ENCODE results near the gene DDC.
"Not testable (repeated sequence)": the region's sequence is repeated elsewhere in the genome, so short reads cannot be mapped to it uniquely, and the experiment has no call there.

The DDC gene

DNA sequence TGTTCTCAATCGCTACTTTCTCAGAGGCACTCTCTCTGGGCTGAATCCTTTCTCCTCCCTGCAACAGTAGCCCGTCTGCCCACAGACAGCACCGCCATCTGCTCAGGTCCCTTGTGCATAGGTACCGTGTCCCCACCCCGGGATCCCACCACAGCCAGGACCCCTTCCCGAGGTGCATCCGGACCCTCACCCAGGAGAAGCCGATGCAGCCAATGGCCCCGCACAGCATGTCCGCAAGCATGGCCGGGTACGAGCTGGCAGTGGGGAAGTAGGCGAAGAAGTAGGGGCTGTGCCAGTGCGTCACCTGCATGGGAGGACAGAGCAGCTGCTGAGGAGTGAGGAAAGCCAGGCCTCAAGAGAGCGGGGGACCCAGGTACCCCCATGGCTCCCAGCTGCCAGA, 25.5 kb downstream of the DDC start:
- Histone ChIP-seq H3K36me3 (ENCODE audit: insufficient read depth, low read length) (no peaks in the 10 kb centered on the region), H3K9me3 (ENCODE audit: low read length) (no peaks in the 10 kb centered on the region), H3K4me3 (ENCODE audit: low read length) (no peak overlapping the region), H2AFZ (ENCODE audit: low read depth, low read length) (no peak overlapping the region), H3K27me3 (ENCODE audit: insufficient read depth, low read length) (no peaks in the 10 kb centered on the region), H3K4me1 (ENCODE audit: insufficient read depth, low read length) (no peaks in the 10 kb centered on the region)

DNA sequence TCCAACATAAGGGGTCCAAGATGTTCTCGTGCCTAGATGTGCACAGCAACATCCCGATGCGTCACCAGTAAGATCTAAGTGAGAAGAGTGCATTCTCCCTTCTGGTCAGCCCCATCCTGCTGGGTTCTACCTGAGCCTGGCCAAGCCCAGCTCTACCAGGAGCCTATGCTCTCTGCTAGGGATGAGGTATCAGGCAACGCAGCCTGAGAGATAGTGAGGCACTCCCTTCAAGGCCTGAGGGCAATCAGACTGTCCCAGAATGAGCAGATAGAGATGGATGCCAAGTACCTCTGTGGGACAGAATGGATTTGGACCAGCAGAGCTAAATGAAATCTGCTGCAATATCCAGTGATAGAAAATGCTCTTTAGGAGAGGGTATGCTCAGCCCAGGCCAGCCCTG, 26.7 kb downstream of the DDC start:
- H3K9me3 ChIP-seq (ENCODE audit: low read length): no peaks in the 10 kb centered on the region
- no peak overlapping the region for H3K4me3 ChIP-seq (ENCODE audit: low read length)
- no peaks in the 10 kb centered on the region for H3K27me3 ChIP-seq (ENCODE audit: insufficient read depth, low read length)
- no peak overlapping the region for H2AFZ ChIP-seq (ENCODE audit: low read depth, low read length)
- no peaks in the 10 kb centered on the region for H3K36me3 ChIP-seq (ENCODE audit: insufficient read depth, low read length)
- H3K4me1 ChIP-seq (ENCODE audit: insufficient read depth, low read length): no peaks in the 10 kb centered on the region

DNA sequence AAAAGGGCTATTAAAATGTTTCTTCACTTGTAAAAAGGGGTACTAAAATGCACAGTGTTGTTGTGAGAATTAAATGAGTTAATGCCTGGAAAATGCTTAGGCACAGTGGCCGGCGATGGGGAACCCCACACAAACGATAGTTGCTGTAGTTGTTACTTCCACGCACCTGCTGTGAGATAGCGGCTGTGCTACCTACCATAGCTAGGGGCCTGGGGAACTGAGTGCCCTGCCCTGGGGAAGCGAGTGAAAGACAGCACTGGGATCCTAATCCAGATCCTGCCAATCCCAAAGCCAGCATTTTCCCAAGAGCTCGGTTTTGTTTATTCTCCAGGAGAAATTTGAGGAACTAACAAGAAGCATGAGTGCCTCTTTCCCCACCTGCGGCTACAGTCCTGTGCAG, 27.8 kb downstream of the DDC start:
- no peak overlapping the region for H3K4me3 ChIP-seq (ENCODE audit: low read length)
- H3K27me3 ChIP-seq (ENCODE audit: insufficient read depth, low read length): no peaks in the 10 kb centered on the region
- H3K36me3 ChIP-seq (ENCODE audit: insufficient read depth, low read length): no peaks in the 10 kb centered on the region
- H3K9me3 ChIP-seq (ENCODE audit: low read length): no peaks in the 10 kb centered on the region
- H2AFZ ChIP-seq (ENCODE audit: low read depth, low read length): no peak overlapping the region
- no peaks in the 10 kb centered on the region for H3K4me1 ChIP-seq (ENCODE audit: insufficient read depth, low read length)

DNA sequence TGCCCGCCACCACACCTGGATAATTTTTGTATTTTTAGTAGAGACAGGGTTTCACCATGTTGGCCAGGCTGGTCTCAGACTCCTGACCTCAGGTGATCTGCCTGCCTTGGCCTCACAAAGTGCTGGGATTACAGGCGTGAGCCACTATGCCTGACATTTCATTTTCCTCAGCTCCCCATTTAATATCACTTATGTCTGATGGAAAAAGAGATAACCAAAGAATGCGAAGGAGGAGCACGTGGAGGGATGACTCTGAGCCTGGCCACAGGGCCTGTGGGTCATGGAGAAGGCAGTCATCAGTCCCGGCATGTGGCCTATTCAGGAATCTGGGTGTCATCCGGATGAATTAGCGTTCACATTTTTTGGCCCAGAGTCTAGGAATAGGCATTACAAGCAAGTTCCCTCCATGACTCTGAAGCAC, 29.9 kb downstream of the DDC start:
- not testable (repeated sequence) for H3K4me3 ChIP-seq (ENCODE audit: low read length); H3K36me3 ChIP-seq (ENCODE audit: insufficient read depth, low read length); H3K9me3 ChIP-seq (ENCODE audit: low read length); H2AFZ ChIP-seq (ENCODE audit: low read depth, low read length); H3K27me3 ChIP-seq (ENCODE audit: insufficient read depth, low read length)
- H3K4me1 ChIP-seq (ENCODE audit: insufficient read depth, low read length): peaks cover 11% of the 10 kb centered on the region

DNA sequence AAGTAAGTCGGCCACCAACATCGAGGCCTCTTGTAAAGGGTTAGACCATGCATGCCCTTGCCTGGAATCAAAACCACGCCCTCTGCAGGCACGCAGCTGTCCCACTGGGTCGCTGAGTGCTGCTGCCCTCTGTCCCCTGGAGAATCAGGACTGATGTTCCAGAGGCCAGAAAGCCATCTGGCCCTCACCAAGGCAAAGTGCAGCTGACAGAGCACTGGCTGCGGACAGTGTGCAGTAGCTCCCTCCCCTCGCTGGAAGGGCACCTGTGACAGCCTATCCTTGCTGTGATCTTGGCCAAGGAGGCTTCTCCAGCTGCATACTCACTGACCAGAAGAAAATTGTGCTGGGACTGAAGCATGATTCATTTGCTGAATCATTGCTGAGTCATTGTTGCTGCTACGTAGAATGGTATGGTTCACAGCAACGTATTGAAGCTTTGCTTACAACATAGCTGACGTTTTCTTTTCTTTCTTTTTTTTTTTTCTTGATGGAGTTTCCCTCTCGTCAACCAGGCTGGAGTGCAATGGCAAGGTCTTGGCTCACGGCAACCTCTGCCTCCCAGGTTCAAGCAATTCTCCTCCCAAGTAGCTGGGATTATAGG, 30.4 kb downstream of the DDC start:
- no peaks in the 10 kb centered on the region for H3K9me3 ChIP-seq (ENCODE audit: low read length)
- H2AFZ ChIP-seq (ENCODE audit: low read depth, low read length): no peak overlapping the region
- peaks cover 11% of the 10 kb centered on the region for H3K4me1 ChIP-seq (ENCODE audit: insufficient read depth, low read length)

DNA sequence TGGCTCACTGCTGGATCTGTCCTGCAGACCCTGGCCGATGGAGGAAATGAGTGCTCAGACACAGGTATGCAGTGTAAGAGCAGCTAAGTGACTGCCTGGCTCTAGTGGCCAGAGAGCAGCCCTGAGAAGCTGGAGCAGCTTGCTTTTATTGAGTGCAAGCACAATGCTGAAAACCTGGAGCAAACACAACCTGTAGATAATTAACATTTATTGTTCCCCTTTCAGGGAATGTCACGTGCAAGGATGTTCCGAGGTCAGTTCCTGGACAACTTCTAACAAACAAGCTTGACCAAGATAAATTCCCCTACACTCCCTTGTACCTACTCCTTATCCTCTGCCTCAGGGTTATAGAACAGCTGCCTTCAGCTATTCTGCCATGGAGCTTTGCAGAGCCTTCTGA, 31.3 kb downstream of the DDC start:
- Histone ChIP-seq H2AFZ (ENCODE audit: low read depth, low read length) (no peak overlapping the region), H3K27me3 (ENCODE audit: insufficient read depth, low read length) (no peaks in the 10 kb centered on the region), H3K9me3 (ENCODE audit: low read length) (no peaks in the 10 kb centered on the region), H3K4me1 (ENCODE audit: insufficient read depth, low read length) (peaks cover 11% of the 10 kb centered on the region), H3K4me3 (ENCODE audit: low read length) (no peak overlapping the region), H3K36me3 (ENCODE audit: insufficient read depth, low read length) (no peaks in the 10 kb centered on the region)

More for the DNA sequence above, 30.4 kb downstream of the DDC start:
- Histone ChIP-seq H3K4me3 (ENCODE audit: low read length) (no peak overlapping the region), H3K27me3 (ENCODE audit: insufficient read depth, low read length) (no peaks in the 10 kb centered on the region), H3K36me3 (ENCODE audit: insufficient read depth, low read length) (no peaks in the 10 kb centered on the region)

DNA sequence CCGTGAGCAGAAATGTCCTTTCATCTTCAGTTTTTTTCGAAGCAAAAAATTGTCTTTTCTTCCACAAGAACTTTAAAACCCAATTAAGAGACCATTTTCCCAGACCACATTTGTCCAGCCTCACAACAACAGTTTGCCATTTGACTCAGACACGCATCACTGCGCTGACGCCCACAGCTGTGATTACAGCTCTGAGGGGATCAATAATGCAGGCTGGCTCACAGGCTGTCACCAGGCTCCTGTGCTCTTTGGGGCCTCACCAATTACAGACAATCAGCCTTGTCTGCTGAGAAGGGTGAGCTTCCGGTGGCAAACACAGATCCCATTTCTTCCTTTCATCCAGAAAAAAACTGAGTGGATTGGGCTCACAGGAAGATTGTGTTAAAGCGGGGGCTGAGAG, 33.3 kb downstream of the DDC start:
- Histone ChIP-seq H3K4me3 (ENCODE audit: low read length) (no peak overlapping the region), H3K36me3 (ENCODE audit: insufficient read depth, low read length) (no peaks in the 10 kb centered on the region)

DNA sequence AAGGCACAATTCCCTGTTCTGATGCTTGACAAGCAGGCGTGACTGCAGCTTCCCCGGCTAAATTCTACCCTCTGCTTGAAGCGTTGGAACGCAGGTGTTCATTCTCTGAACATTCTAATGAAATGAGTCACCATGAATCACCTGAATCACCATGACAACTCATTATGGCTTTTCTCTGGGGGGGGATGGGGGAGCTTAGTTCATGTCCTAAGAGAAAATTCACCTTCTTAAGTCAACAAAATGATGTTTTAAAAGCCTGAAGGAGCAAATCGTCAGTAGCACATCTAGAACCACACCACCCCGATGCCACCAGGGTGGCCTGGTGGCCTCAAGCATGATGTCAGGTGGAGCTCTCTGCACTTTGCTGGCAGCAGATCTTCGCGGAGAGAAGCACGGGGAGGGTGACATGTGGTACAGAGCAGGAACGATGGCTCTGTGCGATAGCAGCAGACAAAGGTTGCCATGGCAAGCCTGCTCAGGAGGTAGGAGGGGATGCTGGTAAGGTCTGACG, 33.7 kb downstream of the DDC start:
- Histone ChIP-seq H3K4me1 (ENCODE audit: insufficient read depth, low read length) (peaks cover 11% of the 10 kb centered on the region), H2AFZ (ENCODE audit: low read depth, low read length) (no peak overlapping the region), H3K4me3 (ENCODE audit: low read length) (no peak overlapping the region), H3K36me3 (ENCODE audit: insufficient read depth, low read length) (no peaks in the 10 kb centered on the region), H3K9me3 (ENCODE audit: low read length) (no peaks in the 10 kb centered on the region), H3K27me3 (ENCODE audit: insufficient read depth, low read length) (no peaks in the 10 kb centered on the region)

More for the DNA sequence above, 33.3 kb downstream of the DDC start:
- H3K4me1 ChIP-seq (ENCODE audit: insufficient read depth, low read length): peaks cover 11% of the 10 kb centered on the region
- no peaks in the 10 kb centered on the region for H3K27me3 ChIP-seq (ENCODE audit: insufficient read depth, low read length)
- no peak overlapping the region for H2AFZ ChIP-seq (ENCODE audit: low read depth, low read length)
- no peaks in the 10 kb centered on the region for H3K9me3 ChIP-seq (ENCODE audit: low read length)

DNA sequence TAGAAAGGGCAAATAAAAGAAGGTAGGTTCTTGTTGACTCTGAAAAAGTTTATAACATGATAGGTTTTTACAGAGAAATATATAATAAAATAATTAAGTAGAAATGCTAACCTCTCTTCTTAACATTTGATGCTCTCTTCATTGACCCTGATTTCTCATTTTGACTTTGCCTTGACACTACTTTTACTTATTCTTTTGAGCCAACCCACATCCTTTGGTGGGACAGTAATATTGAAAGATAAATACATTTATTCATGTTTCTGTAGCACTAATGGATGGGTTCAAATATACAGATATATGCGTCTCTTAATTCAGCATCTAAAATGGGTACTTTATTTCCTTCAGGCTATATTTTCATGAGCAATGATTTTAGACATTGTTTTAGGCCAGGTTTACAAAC, 34.4 kb downstream of the DDC start:
- H3K4me1 ChIP-seq (ENCODE audit: insufficient read depth, low read length): peaks cover 11% of the 10 kb centered on the region
- no peaks in the 10 kb centered on the region for H3K27me3 ChIP-seq (ENCODE audit: insufficient read depth, low read length)
- no peak overlapping the region for H3K4me3 ChIP-seq (ENCODE audit: low read length)
- no peak overlapping the region for H2AFZ ChIP-seq (ENCODE audit: low read depth, low read length)
- H3K36me3 ChIP-seq (ENCODE audit: insufficient read depth, low read length): no peaks in the 10 kb centered on the region
- H3K9me3 ChIP-seq (ENCODE audit: low read length): no peaks in the 10 kb centered on the region

DNA sequence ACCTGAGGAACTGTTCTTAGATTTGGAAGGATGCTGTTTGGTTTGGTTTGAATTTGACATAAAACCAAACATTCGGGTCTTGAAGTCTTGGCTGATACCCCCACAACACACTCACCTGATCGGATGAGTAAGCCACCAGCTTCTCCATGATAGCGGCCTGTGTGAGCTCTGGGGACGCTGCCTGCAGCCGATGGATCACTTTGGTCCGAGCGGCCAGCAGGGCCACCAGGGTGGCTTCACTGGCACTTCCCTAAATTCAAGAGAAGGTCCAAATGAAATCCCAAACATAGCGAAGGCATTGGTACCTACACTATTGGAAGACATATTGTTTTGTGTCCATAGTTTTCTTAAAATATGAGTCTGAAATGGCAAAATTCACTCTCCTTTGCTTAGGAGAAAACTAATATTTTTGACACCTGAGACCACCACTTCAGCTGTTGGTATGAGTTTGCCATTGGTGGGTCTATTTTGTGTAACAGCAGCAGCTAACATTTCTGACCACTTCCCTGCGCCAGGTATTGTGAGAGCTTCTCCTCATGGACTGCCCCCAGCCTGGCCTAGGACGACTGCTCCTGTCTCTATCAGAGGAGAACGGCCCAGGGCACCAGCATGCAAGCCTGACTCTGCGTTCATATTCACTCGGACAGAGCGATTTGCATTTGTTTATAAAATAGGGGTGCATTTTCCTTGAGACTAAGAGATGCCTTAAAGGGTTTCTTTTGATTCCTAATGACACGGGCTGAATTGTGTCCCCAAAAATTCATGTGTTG, 35.9 kb downstream of the DDC start:
- no peak overlapping the region for H3K4me3 ChIP-seq (ENCODE audit: low read length)
- H3K4me1 ChIP-seq (ENCODE audit: insufficient read depth, low read length): peaks cover 11% of the 10 kb centered on the region
- no peaks in the 10 kb centered on the region for H3K27me3 ChIP-seq (ENCODE audit: insufficient read depth, low read length)
- no peaks in the 10 kb centered on the region for H3K9me3 ChIP-seq (ENCODE audit: low read length)
- H3K36me3 ChIP-seq (ENCODE audit: insufficient read depth, low read length): no peaks in the 10 kb centered on the region
- H2AFZ ChIP-seq (ENCODE audit: low read depth, low read length): no peak overlapping the region

DNA sequence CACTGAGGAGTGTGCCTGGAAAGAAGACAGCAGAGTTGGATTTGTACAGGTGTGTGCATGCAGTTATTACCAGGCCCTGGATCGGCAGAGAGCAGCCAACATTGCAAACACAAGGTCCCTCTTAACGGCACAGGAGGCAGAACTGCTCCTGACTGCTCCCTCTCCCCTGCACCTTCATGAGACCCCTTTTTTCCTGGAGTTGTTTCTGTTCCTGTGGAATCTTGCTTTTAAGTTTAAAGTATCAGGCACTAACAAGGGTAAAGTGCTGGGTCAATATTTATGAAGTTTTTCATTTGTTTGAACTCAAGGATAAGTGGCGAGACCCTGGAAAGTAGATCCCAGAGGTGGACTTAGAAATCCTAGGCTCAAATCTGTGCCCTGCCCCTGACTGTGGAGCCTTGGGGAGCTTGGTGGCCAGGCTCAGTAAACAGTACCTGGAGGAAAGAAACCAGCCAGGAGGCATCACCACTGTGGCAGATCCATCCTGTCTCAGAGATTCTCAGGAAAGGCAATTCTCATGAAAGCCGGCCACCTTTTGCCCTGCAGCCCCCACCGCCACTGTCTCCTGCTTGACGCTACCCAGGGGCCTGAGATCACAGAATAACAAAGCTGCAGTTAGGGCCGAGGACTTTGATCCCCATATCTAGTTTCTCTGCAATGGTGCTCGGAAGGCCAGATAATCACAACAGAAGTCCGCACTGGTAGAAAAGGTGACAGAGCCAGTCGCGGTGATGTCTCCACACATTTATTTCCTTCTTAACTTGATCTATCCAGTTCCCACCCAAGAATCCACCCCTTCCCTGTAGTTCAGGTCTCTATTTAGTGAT, 36.7 kb downstream of the DDC start:
- Histone ChIP-seq H3K4me1 (ENCODE audit: insufficient read depth, low read length) (peaks cover 11% of the 10 kb centered on the region), H3K4me3 (ENCODE audit: low read length) (no peak overlapping the region), H3K9me3 (ENCODE audit: low read length) (no peaks in the 10 kb centered on the region), H3K36me3 (ENCODE audit: insufficient read depth, low read length) (no peaks in the 10 kb centered on the region), H2AFZ (ENCODE audit: low read depth, low read length) (no peak overlapping the region), H3K27me3 (ENCODE audit: insufficient read depth, low read length) (no peaks in the 10 kb centered on the region)

DNA sequence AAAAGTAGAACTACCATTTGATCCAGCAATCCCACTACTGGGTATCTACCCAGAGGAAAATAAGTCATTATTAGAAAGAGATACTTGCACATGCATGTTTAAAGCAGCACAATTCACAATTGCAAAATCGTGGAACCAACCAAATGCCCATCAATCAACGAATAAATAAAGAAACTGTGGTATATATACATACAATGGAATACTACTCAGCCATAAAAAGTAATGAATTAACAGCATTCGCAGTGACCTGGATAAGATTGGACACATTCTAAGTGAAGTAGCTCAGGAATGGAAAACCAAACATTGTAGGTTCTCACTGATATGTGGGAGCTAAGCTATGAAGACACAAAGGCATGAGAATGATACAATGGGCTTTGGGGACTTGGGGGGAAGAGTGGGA, 45.9 kb downstream of the DDC start:
- not testable (repeated sequence) for H3K4me3 ChIP-seq (ENCODE audit: low read length); H3K36me3 ChIP-seq (ENCODE audit: insufficient read depth, low read length); H3K4me1 ChIP-seq (ENCODE audit: insufficient read depth, low read length); H3K9me3 ChIP-seq (ENCODE audit: low read length); H2AFZ ChIP-seq (ENCODE audit: low read depth, low read length); H3K27me3 ChIP-seq (ENCODE audit: insufficient read depth, low read length)

DNA sequence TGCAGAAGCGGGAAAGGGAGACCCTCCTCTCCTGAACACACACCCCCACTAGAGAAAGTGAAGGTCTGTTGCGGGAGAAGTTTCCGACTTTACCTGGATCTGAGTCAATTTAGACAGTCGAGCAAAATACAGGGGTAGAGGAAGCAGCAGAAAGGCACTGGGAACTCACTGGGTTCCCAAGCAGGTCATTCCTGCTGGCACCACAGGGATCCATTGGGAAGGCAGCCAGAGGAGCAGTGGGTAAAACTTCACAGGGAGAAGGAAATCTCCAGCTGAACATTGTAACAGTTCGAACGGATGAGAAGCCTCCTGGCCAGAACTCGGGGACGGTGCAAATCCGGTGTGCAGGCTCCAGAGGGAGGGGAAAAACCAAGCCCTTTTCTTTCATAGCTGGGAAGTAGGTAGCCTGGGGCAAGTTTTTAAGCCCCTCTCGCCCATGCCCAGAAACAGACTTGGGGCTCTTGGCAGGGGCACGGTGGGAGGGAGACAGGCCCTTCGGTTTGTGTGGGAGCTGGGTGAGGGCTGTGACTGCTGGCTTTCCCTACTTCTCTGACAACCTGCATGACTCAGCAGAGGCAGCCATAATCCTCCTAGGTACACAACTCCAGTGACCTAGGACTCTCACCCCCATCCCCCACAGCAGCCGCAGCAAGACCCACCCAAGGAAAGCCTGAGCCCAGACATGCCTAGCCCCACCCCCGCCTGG, 51.9 kb downstream of the DDC start:
- Histone ChIP-seq H3K4me3 (ENCODE audit: low read length) (no peak overlapping the region), H3K36me3 (ENCODE audit: insufficient read depth, low read length) (no peaks in the 10 kb centered on the region), H3K4me1 (ENCODE audit: insufficient read depth, low read length) (no peaks in the 10 kb centered on the region), H3K9me3 (ENCODE audit: low read length) (no peaks in the 10 kb centered on the region), H2AFZ (ENCODE audit: low read depth, low read length) (no peak overlapping the region), H3K27me3 (ENCODE audit: insufficient read depth, low read length) (no peaks in the 10 kb centered on the region)

All from neuron (in vitro differentiated cells).